Activated T-cell treated with anti-CD3 and anti-CD28 coated beads for 24 hours (primary cell): ENCODE results near the gene CCNC.

Experiments used
- DNase-seq: peaks from one replicate; pipeline ENCODE4 v3.0.0-alpha.2; 2020; ENCODE audit warnings: low read depth

CCNC gene, protein sequence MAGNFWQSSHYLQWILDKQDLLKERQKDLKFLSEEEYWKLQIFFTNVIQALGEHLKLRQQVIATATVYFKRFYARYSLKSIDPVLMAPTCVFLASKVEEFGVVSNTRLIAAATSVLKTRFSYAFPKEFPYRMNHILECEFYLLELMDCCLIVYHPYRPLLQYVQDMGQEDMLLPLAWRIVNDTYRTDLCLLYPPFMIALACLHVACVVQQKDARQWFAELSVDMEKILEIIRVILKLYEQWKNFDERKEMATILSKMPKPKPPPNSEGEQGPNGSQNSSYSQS

DNA sequence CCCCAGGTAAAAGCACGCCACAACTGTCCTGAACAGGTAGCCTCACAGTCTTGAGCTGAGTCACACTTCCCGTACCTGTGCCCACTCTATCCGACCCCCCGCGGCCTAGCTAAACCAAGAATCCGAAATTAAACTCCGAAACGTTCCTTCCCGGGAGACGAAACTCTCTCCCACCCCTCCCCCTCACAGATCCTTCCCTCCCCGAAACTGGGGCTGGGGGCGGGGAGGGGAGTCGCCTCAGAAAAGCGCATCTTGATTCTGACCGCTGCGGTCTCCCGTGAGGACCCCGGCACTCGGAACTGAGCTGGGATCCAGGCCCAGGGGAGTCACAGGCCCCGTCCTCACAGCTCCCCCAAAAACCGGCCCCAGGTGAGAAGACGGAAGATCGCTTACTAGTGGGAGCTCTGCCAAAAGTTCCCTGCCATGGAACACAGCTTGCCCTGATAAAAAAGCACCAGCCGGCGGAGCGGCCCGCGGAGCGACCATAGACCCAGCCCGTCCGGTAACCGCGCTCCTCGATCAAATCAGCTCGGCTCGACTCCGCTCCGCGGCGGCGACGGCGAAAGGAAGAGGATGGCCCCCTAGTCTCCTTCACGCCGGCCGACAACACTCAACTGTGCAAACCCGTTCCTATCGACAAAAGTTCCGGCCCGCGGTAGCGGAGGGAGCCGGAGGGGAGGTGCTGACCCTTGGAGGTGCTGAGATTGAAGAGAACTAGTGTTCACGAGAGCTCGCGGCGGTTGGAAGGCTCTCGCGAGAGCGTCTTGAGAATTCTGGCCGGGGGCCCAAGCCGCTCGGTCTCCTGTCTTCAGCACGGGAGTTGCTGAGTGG, at the start of gene CCNC:
CCNC (minus strand) TSS at position 558 of the 831 bp plus-strand sequence; CDS start at position 425, 133 bp downstream.
- peak; percentile 87 for DNase-seq

DNA sequence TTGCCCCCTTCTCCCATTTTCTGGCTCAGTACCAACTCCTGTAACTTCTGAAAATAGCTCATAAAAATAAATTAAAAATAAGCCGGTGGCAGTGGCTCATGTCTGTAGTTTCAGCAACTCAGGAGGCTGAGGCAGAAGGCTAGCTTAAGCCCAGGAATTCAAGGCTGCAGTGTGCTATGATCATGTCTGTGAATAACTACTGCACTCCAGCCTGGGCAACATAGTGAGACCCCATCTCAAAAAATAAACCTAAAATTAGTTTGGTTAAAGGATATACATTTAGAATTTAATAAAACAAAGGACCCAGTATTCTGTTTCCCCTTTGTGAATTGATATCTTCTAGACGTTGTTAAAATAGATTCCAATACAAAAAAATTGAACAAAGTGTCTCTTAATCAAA, 48.7 kb upstream of the CCNC start:
- DNase-seq = no peak

DNA sequence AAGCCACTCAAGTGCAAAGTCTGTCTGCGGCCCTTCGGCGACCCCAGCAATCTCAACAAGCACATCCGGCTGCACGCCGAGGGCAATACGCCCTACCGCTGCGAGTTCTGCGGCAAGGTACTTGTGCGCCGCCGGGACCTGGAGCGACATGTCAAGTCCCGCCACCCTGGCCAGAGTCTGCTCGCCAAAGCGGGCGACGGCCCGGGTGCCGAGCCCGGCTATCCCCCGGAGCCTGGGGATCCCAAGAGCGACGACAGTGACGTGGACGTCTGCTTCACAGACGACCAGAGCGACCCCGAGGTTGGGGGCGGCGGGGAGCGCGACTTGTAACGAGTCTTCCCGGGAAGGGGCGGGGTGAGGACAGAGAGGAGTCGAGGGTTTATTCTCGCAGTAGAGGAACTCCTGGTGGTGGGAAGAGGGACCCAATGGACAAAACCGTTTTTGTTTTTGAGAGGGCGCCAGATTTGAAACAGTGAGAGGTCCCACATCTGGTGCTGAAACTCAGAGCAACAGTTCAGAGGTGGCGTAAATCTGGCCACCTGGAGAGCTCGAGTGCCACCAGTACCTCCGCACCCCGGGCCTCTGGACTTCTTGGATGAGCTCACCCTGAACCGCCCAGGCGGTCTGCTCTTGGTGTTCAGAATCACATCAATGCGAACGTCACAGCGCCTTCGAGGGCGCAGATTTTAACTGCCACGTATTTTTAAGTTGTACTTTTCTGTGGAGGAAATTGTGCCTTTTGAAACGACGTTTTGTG, 46.1 kb upstream of the CCNC start:
- no peak for DNase-seq

DNA sequence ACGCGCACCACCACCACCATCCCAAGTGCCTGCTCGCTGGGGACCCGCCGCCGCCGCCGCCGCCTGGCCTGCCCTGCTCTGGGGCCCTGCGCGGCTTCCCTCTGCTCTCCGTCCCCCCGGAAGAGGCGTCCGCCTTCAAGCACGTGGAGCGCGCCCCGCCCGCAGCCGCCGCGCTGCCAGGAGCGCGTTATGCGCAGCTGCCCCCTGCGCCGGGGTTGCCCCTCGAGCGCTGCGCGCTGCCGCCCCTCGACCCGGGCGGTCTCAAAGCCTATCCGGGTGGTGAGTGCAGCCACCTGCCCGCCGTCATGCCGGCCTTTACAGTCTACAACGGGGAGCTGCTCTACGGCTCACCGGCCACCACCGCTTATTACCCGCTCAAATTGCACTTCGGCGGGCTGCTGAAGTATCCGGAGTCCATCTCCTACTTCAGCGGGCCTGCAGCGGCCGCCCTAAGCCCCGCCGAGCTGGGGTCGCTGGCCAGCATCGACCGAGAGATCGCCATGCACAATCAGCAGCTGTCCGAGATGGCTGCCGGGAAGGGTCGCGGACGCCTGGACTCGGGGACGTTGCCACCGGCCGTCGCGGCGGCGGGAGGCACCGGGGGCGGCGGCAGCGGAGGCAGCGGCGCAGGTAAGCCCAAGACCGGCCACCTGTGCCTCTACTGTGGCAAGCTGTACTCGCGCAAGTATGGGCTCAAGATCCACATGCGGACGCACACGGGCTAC, 45.4 kb upstream of the CCNC start:
- no peak for DNase-seq

DNA sequence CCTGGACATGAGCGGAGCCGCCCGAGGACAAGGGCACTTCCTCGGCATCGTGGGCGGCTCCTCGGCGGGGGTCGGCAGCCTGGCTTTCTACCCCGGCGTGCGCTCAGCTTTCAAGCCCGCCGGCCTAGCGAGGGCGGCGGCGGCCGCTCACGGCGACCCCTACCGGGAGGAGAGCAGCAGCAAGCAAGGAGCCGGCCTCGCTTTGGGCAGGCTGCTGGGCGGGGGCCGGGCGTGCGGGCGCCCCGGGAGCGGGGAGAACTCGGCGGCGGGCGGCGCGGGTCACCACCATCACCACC, 44.9 kb upstream of the CCNC start:
- DNase-seq = no peak

DNA sequence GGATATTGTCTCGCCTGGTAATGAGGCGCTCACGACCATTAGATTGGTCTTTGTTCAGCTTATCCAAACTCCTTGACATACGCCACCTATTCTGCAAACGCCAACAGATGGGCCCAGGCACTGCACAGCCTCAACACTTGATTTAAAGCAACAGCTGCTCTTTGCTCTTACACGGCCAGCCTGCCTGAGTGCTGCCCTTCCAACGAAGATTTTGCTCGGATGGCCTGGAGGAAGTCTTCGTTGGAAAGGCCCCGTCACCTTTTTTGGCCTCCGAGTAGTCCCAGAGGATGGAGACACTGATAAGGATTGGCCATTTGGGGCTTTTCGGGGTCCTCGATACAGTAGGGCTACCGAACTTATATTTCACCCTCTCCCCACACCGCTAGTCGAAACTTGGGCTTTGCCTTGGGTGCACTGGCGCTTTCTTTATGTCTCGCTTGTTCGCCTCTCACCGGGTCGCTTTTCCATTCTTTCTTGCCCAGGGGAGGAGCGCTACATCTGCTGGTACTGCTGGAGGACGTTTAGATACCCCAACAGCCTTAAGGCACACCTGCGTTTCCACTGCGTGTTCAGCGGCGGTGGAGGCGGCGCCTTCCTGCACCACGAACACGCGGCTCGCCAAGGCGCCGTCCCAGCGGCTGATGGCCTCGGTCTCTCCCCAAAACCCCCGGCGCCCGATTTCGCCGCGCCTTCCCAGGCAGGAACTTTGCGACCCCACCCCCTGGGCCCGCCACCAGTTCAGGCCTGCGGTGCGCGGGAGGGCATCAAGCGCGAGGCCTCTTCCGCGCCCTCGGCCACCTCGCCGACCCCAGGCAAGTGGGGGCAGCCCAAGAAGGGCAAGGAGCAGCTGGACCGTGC, 44.3 kb upstream of the CCNC start:
- no peak for DNase-seq

DNA sequence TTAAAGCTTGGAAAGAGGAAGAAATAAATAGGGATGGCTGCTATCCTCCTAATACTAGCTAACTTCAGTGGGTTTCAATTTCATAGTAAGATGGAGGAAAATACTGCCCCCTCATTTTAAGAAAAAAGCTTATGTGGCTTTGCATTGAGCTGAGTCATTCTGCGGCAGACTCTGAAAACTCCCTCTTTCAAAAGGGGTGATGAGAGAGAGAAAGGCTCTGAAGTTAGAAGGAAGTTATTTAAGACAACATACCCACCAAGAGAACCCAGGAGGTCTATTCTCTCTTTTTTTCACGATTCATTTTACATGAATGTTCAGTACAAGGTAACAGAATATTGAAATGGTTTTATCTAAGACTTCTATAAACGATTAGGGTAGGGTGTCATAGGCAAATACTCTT, 42.7 kb upstream of the CCNC start:
- DNase-seq = no peak

DNA sequence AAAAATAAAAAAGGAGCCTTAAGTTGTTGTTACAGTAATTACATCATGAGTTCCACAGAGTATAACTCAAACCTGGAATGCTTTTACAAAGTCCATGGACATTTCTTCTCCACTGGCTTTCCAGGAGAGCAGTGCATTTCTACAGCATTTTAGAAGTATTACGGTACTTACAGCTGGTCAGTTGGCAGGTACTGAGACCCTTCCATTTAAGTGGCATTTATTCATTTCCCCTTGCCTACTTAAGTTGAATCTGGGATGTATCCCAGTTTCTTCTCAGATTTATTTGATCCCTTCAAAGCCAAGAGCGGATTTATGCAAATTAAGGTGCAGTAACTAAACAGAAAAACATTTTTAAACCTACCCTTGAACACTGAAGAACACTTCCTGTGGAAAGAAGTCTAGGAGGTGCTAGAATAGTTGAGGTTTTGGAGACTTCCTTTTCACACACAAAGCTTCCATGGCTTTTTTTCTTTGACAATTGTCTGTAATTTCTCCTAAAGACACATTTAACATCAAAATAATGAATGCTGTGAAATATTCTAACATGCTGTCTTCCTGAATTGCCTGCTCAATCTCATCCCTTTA, 41.5 kb upstream of the CCNC start:
- no peak for DNase-seq

DNA sequence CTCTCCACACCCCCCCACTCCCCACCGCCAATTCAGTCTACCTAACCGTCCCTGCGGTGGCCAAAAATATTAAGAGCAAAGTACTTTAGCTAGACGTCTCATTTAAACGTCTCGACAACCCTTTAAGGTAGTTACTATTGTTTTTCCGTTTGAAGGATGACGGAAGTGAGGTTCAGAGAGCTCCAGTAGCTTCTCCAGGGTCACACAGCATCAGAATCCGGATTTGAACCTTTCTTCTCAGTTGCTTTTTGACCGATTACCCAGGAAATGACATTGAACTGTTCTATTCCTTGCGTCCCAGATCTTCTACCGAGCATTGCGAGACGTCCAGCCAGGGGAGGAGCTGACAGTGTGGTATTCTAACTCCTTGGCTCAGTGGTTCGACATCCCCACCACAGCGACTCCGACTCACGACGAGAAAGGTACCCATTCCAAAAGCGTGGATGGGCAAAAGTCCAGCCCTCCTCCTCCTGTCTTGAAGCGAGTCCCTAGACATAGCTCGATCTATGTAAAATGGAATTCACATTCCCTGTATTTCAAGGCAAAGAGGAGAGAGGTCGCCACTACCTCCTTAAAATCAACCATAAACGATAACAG, 40.5 kb upstream of the CCNC start:
- DNase-seq = no peak

DNA sequence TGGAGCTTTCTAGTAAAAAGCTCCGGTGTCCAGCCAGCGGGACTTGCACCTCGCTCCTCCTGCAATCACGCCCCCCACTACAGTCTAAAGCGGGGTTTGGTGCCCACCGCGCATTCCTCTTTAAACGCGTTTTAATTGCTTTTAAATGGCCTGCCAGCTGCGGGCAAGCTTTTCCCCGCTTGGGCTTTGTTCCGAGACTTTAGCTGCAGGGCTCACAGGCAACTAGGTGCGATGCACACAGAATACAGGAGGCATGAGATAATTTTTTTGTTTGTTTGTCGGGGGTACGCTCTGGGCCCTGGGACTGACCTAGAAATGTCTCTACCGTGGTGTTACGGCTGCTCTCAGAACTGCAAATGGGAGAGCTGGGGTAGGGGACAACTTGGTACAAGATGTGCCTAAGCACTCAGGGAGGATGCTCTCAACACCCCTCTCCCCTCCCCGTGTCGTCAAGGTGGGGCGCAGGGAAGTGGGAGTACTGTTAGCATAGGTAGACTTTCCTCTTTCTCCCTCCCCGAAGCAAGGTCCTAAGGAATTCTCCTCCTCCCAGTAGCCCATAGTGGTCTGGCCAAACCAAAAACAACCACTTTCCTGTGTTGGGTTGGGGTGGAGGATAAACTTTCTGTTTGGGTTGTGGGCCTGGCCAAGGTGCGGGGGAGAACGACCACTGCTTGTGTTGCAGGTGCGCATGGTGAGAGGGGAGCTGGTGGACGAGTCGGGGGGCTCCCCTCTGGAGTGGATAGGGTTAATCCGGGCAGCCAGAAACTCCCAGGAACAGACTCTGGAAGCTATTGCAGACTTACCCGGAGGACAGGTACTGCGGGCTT, 39.8 kb upstream of the CCNC start:
- no peak for DNase-seq

DNA sequence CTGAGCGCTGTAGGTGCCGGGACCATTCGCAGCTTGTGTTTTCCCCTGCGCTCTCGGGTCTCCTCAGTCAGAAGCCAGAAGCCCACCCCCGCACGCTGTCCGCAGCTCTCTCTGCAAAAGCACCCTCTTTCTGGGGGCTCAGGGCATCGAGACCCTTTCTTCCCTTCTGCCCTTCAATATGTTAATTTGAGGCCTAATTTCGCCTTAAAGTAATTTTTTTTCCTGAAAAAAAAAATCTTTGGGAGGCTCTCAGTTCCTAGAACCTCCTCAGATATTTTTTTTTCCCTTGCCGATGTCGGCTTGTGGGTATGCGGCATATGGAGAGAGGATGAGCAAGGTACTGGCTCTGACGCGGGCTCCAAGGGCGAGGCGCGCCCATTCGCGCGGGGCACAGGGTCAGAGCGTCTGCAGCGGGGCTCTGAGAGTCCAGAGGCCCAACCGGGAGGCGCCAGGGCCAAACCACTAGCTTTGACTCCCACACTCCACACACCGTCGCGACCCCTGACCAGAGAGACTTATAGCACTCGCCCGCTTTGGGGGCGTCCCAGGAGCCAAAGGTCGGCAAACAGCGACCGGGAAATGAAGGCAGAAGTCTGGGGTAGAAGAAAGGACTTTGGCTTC, 39.1 kb upstream of the CCNC start:
- DNase-seq = no peak

DNA sequence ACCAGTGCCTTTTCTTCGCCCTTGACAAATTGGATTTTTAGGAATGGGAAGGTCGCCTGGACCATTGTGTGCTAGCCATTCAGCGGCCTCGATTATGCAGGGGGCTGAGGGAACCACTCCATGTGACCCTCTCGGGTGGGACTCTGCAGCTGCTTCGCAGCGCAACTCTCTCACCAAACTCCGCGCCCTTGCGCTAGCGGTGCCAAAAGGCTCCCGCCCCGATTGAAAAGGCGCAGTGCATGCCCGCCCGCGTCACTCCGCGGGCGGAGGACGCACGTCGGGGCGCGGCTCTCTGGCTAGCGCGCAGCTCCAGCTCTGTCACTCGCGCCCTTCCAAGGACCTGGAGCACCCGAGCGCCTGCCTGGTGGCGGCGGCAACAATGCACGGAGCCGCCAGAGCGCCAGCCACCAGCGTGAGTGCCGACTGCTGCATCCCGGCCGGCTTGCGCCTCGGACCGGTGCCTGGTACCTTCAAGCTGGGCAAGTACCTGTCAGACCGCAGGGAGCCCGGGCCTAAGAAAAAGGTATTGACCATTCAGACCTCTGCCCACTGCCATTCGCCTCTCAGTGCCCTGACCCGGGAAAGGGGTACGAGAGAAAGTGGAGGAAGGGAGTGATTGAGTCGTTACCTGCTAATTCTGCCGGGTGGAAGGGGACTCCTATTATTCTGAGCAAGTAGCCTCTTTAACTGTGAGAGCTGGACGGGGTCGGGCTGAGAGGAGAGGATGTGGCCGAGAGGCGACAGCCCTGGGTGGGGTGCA, 38.4 kb upstream of the CCNC start, which contains the start of gene PRDM13:
PRDM13 (plus strand) TSS at position 178 of the 760 bp plus-strand sequence; CDS start at position 380, 202 bp downstream.
- no peak for DNase-seq

DNA sequence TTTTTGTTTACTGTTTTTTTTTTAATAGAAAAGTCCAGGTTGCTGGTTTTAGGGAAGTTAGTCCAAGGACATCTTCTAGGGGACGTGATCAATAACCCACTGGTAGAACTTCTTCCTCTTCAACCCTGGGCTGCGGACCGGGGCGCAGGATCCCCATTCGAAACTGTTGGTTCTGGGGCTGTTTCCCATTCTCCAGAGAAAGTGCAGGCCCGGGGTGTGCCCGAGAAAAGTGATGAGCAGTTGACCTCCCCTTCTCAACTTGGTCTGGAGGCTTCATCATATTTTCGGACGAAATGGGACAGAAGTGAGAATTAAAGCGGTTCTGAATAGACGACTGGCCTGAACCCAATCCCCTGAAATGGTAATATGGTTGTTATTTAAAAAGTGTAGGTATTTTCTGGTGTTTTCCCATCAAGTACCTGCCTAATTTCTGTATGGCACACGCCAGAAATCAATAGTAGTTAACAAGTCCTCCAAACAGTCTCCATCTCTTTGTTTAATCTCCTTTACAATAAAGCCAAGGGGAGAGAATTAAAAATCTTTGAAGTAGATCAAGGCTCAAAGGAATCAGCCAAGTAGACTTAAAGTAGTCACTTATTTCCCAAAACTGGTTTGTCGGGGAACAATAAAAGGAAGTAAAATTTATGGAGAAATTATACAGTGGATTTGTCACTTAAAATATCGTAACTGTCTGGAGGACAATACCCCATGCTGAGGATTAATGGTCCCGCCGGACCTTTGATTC, 37.6 kb upstream of the CCNC start:
- no peak for DNase-seq

DNA sequence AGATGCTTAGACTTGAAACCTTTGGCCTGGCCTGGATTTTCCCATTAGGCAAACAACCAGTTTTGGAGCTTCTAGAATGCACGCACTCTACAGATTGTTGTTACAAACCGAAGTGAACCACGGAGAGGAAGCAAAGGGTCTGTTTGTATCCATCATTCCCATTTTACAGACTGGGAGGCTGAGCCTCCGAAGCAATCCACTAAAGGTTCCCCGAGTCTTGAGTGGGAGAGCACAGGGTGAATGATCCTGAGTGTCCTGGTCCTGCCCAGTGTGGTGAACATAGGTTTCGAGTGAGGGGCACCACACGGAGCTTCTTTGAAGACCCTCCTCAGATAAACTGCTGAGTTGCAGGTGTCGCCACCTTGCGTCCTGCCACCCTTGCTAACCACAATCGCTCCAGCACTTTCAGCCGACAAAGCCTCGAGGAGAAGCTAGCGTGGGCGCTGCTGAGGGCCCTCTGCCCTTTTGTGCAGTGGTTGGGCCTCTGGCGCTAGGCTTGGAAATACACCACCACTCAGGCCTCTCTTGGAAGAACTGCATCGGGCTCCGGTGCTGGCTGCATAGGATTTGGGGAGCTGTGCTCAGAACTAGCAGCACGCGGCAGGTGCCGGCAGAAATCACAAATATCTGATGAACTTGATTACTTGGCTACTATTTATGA, 36.7 kb upstream of the CCNC start:
- DNase-seq = no peak

DNA sequence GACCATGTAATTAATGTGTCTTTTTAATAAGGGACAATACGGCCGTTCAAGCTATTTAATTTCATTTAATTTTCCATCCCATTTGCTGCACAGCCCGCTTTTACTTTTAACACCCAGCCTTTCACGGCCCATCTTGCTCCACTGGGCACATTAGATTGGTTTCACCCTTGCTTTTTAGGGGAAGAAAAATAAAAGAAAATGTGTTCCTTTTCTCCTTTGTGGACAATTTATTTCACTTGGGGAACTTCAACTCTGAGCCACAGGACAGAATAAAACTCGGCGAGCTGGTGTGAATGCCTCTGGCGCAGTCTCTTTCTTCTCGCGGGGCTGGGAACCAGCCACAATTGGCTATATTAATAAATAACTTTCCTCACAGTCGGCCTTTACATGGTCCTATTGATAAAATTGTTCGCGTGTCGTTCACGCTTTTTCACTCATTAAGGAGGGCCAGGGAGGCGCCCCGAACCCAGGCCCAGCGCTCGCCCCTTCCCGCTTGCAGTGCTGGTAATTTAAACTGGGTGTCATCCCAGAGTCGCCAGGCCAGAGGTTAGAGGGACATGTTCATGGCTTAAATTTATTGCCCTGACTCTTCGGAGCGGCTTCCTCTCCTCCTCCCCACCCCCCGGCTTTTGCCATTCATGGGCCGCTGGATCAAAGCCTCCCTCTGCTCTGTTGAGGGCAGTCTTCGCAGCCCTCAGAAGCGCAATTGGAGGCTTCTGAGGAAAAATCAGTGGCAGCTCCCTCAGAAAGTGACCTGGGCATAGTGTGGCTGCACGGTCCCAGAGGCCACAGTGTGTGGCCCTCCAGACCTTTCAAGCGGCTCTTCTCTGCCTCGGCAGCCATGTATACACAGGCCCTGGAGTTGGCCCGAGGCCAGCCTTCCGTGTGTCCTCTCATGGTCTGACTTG, 36.0 kb upstream of the CCNC start:
- DNase-seq = no peak
